HG02884 (cell line): ENCODE data around the gene NSRP1.
"Not testable (repeated sequence)": the region's sequence is repeated elsewhere in the genome, so short reads cannot be mapped to it uniquely, and the experiment has no call there.

Experiments
- ATAC-seq: cut with Tn5 transposase; IDR thresholded peaks from one replicate; pipeline ENCODE4 v1.9.1; 2021; ENCODE audit warnings: mild to moderate bottlenecking, moderate library complexity; ENCODE audit not compliant: unreplicated experiment

The NSRP1 gene

GRCh38 chr17:30219833-30220232 lies 103.2 kb downstream of the NSRP1 start:
- ATAC-seq = no peak

DNA sequence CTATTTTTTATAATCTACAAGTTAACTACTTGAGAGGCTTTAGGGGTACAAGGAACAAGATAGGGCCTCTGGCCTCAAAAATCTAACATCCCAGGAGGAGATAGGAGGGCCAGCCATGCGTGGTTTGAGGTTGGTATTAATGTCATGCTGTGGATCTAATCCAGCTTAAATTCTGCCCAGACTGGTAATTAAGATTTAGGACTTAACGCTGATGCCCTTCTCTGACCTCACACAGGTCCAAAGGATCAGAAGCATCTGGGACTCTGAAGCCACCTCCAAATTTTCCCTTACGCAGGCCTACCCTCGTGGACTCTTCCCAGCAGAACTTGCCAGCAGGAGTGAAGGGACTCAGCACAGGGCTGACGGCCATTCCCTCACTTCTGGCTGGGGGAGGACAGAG lies 103.8 kb downstream of the NSRP1 start:
- ATAC-seq = no peak

DNA sequence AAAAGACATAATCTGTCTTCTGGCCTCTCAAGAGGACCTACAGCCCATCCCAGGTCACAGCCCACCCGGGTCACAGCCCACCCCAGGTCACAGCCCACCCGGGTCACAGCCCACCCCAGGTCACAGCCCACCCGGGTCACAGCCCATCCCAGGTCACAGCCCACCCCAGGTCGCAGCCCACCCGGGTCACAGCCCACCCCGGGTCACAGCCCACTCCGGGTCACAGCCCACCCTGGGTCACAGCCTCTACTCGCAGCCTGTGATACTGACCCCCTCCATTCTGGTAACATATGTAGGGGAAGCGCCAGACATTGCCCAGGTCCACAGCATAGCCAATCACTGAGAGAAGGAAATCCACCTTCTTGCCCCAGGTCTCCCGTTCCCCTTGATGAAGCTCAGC lies 104.7 kb downstream of the NSRP1 start:
- ATAC-seq = no peak

DNA sequence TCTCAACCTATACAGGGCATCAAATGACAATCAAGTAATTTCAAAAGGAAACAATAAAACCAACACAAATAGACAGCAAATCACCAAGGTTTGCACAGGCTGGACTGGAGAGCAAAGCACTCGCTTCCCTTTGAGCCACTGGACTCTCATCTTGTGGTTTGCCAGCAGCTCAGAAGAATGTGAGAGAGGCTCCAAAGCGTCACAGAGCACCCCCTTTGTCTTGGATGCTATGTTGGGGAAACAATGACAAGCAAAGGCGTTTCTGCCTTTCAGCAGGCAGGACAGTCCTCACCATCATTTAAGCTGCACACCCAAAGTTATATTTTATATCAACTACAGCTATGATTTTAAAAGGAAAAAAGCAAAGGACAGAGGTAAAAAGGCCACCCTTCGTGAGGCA lies 105.6 kb downstream of the NSRP1 start:
- no peak for ATAC-seq

DNA sequence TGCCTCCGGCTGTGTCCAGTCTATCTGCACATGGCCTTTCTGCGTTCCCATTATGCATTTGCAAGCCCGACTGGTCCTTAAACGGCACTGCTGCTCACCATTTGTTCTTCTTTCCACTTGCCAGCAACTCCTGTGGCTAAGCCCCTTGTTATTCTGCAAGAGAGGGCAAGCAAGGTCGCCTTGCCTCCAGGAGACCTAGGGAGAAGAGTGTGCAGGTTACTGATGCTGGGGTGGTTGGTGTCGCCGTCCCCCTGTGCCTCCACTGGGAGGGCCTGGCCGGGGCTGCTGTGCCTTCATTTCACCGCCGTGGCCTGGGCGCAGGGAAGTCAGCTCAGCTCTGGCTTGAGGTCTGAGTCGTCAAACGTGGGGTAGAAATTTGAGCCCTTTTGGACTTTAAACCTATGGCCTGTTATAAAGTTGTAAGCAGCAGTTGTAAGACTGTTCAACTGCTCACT lies 106.1 kb downstream of the NSRP1 start:
- no peak for ATAC-seq

- ATAC-seq = no peak
Observed at GRCh38 chr17:30224419-30224960, 107.9 kb downstream of the NSRP1 start.

DNA sequence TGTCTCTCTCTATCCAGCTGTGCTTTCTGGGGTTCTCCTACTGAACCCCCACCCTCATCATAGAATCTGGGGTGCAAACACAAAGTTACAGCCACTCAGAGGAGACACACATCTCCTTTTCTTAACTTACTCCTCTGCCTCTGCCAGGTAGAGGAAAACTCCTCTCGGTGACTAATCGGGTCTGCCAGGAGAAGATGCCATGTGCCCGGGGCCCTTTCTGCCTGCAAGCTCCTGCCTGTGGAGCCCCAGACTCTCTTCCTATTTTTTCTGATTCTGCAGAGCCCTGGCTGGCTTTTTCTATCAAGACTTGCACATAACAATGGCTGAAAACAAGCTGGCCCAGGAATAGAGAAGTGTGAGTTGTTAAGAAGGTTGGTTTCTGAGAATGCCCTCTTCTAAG lies 108.5 kb downstream of the NSRP1 start:
- ATAC-seq = no peak

- ATAC-seq = no peak
Observed at GRCh38 chr17:30225919-30226553, 109.4 kb downstream of the NSRP1 start.

DNA sequence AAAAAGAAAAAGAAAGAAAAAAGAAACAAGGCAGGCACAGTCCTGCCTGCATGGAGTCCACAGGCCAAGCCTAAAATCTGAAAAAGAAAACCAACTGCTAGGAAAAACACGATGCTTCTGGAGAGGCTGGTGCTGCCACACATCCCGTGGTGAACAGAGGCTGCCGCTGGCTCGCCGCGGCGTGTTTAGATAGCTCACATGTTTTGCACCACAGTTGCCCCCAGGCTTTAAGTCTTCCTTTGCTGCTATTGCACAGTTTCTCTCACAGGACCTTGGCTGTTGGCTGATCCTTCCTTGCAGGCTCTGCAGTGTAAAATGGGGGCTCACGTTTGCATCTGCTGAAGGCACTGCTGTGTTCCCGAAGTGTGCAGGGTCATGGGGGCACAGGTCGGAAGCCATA lies 110.3 kb downstream of the NSRP1 start:
- ATAC-seq = no peak

DNA sequence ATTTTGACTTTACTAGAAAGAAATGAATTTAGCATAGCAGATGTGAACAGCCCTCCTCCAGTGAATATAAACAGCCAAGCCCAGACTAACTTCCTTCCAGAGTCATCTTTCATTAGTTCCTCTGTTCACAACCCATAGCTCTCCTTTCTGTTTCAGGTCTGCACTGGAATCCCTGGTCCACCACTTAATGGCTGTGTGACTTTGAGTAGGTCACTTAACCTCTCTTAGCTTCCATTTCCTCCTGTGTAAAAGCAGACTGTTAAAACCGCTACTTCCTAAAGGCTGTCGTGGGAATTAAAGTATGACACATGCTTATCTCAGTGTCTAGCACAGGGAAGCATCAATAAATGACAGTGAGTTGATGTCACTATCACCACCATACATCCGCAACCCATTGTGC lies 111.4 kb downstream of the NSRP1 start:
- no peak for ATAC-seq

DNA sequence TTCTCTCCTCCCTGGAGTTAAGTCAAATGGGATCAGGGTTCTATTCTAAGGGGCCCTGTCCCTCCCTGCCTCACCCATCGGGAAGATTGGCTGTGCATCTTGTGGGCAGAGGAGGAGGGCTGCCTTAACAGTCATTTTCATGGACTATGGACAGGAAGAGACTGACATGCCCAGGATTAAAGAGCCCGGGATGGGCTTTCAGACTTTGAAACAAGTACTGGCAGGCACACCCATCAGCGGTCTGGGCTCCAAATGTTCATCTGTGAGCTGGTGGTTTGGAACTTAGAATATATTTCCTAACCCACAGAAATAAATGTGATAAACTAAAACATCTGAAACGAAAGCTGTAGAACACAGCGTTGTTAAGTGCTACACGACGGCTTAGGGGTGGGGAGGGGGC lies 112.4 kb downstream of the NSRP1 start:
- ATAC-seq = no peak

DNA sequence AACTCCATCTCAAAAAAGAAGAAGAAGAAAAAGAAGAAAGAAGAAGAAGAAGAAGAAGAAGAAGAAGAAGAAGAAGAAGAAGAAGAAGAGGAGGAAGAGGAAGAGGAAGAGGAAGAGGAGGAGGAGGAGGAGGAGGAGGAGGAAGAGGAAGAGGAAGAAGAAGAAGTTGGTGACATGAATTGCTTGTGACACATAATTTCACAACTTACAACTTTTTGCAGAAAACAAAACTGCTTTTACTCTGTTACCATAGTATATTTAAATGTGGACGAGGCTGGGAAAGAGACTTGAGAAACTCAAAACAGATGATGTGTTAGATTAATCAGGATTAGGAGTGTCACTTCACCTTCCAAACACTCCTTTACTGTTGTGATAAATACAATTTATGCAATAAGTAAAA lies 113.4 kb downstream of the NSRP1 start:
- not testable (repeated sequence) for ATAC-seq

- no peak for ATAC-seq
Observed at GRCh38 chr17:30230596-30231125, 114.0 kb downstream of the NSRP1 start.

- no peak for ATAC-seq
Observed at GRCh38 chr17:30232015-30232823, 115.6 kb downstream of the NSRP1 start.

DNA sequence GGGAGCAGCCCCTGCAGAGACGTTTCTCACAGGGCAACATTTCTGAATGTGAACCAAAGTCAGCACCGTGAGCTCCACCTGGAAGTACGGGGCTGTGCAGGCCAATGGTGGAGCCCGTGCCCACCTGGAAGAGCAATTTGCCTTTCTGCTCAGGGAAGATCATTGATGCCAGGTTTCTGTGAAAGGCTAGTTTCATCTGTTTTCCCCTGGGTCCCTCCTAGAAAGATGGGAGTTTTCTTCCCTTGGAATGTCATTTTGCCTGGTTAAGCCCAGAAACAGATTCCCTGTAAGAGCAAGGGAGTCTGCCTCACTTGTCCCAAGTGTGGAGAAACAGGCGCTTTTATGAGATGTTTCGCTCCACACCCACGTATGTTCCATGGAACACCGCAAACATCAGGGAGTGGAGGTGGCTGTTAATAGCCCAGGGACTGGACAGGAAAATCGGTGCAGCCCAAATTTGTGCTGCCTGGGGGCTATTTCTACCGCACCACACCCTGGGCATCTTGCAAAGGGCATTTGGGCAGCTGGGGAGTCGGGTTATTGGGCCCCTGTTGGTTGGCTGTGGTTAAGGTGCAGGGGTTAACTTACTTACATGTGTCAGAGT lies 116.3 kb downstream of the NSRP1 start:
- ATAC-seq = no peak

DNA sequence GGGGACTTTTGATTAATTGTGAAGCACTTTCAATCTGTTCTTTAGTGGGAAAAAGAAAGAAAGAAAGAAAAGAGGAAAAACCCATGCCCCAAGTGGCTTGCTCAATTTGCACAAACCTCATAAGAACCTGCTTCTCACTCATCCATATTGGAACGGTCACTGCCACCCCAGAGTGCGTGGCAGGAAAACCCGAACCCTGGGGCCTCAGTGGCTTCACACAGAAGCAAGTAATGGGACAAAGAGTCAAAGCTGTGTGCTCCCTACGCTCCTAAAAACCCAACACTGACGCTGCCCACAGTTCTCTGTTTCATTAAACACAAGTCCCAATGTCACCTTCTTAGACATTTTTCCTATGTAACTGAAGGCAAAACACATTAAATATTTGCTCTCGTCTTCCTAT lies 117.7 kb downstream of the NSRP1 start:
- no peak for ATAC-seq

DNA sequence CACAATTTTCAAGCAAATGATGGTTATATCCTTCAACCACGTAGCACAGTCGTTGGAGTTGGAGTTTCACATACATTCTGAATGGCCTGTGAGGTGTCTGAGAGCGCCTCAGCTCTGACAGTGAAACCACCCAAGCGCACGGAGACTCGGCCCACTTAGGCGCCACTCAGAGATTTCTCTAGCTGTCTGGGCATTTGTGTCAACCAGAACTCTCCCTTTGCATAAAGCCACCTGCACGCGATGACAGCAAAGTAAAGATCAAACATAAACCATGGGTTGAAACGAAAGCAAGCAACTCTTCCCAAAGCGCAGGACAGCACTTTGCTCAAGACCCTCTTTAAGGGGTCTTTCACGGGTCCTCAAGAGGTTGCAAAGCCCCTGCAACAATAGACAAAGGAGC lies 118.3 kb downstream of the NSRP1 start:
- ATAC-seq = no peak

GRCh38 chr17:30235386-30236296 lies 119.0 kb downstream of the NSRP1 start, which contains the start of gene SLC6A4:
TSS of gene SLC6A4 (minus strand) at chr17:30235697. CDS start at chr17:30221958, 13,739 bp downstream.
- no peak for ATAC-seq
